HG02642 (cell line): ENCODE results near the gene TMEM100.

Experiments used
- ATAC-seq: cut with Tn5 transposase; IDR thresholded peaks from one replicate; pipeline ENCODE4 v1.9.1; 2021; ENCODE audit warnings: mild to moderate bottlenecking; ENCODE audit not compliant: unreplicated experiment, poor library complexity

Gene TMEM100

GRCh38 chr17:55722016-55722736 lies 488 bp downstream of the TMEM100 start:
- ATAC-seq, result no peak

- no peak for ATAC-seq
Measured at GRCh38 chr17:55720919-55721836, 1.5 kb downstream of the TMEM100 start.

DNA sequence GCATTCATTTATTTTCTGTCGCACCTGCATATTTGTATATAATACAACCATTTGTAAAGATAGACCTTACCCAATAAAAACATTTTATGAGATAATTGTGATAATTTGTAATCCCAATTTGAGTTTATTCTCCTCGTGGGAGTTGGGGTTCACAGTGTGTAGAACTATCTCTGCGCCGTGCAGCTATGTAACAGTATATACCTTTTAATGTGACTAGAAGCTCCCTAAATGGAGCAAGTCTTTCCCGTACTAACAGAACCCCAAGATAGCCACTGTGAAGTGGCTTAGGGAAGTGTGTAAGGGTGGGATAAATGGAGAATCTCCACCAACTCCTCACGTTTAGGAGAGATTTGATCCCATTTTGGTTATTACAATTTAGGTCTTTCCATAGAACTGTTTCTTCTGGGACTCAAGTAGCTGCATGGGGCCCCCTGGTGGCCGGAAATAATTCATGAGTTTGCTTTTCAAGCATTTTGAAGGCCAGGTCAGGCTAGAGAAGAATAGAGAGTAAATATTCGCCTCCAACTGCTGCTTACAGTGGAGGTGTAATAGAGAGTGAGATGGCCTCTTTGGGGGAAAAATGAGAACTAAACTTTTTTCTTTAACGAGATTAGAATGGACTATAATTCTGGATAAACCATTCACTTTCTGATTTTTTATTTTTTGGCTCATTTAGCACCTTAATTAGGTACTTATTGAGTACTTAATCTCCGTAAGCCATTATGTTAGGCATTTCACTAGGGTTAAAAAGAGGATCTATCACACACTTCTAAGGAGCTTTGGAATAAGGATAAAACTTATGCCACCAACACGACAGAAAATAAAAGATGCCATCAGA lies 4.5 kb downstream of the TMEM100 start:
- peak; percentile 47 for ATAC-seq

- no peak for ATAC-seq
Measured at GRCh38 chr17:55717432-55717831, 5.2 kb downstream of the TMEM100 start.

- ATAC-seq, result no peak
Measured at GRCh38 chr17:55710829-55711496, 11.7 kb downstream of the TMEM100 start.

DNA sequence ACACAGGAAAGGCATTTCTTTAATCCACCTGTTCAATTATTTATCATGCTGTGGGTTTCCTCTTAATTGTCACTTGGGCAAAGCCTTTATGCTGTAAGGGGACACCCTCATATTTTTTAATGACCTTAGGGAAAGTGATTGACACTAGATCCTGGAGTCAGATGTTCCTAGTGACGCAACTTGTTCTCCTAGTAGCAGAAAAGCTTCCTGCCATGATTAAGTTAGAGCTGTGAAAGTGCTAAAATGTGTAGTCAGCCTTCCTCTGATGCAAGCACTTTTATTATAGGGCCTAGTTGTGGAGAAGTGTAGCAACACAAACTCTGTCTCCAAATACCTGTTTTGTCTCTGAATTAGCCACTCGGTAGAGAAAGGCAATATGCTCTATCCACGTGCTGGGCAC lies 12.3 kb downstream of the TMEM100 start:
- no peak for ATAC-seq

GRCh38 chr17:55709984-55710383 lies 12.7 kb downstream of the TMEM100 start:
- ATAC-seq, result no peak

GRCh38 chr17:55709440-55709839 lies 13.2 kb downstream of the TMEM100 start:
- ATAC-seq, result no peak

DNA sequence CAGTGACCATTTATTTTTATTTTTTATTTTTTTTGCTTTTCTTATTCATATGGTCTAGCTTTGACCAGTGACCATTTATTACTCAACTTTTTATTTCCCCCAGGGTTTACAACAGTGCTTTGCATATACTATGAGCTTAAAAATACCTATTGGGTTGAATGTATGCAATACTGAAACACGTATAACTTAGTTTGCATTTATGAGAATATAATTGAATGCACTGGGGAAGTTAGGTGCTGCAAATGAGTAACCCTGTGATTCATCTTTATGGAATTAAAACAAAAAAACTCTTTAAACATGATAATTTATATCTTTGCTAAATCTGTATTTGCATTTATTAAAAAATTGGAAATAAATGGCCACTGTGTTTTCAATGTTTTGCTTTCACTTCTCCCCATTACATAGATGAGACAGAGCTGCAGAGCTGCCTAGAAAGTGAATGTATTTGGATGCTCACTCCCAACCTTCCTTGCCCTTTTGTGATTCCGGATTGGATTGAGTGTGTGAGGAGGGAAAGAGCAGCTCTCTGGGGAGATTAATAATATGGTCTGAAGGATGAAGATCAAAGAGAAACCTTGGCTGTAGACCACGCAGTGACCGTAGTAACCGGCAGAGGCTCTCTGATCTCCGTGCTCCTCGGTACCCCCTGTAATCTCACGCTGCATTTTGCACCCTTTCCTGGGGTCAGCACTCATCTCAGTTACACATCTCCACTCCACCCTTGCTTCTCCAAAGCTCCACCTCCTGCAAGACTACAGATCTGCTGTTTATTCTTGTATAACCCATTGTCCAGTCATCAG lies 14.3 kb downstream of the TMEM100 start:
- ATAC-seq, result no peak

DNA sequence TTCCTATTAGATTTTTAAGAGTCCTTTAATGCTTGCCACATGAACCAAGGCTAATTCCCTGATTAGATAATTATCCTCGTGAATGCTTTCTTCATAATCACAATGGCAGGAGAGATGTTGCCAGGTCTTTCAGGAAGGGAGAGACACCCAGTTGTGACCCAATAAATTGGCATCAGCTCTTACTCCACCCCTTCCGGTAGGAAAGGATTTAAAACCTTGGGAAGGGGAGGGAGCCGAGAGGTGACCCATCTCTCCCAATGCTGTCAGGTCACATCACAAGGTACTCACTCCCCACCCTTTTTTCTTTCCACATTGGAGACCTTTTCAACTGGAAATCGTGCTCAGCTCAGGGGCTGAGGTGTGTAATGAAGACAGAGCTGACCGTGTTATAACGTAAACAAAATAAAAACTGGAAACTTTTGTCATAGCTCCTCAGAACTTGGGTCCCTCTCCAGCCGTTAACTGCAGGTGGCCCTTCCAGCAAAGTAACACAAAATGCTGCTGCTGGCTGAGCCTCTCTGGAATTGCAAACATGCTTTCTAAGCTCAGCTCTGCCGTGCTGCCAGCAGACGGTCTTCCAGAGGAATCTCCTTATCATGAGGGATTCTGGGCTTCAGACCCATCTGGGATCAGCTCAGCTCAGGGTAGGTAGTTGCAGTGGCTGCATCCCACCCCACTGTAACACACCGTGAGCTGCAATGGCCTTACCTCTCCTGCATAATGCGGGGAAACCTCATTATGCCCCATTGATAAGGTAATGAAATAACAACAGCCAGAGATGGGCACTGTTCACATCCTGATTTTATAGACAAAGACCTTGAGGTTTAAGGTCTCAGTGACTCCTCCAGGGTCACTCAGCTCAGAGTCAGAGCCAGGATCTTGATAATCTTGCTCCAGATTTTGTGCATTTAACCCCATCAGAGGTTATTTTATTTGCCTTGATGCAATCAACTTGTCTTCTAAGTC lies 15.6 kb downstream of the TMEM100 start:
- ATAC-seq, result no peak

- no peak for ATAC-seq
Measured at GRCh38 chr17:55705847-55706246, 16.8 kb downstream of the TMEM100 start.

DNA sequence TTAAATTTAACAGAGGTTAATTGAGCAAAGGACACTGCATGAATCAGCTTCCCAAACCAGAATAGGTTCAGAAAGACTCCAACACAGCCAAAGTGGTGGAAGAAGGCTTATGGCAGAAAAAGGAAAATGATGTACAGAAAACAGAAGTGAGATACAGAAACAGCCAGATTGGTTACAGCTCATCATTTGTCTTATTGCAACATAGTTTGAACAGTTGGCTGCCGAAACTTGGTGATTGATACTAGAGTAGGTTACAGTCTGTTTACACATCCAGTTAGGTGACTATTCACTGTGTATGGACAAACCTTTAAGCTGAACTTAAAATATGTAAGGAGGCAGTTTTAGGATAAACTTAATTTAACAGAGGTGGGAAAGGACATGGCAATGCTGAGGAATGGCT lies 18.3 kb downstream of the TMEM100 start:
- ATAC-seq, result no peak

DNA sequence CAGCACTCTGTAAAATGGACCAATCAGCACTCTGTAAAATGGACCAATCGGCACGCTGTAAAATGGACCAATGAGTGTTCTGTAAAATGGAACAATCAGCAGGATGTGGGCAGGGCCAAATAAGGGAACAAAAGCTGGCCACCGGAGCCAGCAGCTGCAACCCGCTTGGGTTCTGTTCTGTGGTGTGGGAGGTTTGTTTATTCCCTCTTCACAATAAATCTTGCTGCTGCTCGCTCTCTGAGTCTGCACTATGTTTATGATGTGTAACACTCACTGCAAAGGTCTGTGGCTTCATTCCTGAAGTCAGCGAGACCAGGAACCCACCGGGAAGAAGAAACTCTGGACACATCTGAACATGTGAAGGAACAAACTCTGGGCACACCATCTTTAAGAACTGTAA lies 20.5 kb downstream of the TMEM100 start:
- ATAC-seq, result no peak

GRCh38 chr17:55699181-55699860 lies 23.3 kb downstream of the TMEM100 start:
- no peak for ATAC-seq

DNA sequence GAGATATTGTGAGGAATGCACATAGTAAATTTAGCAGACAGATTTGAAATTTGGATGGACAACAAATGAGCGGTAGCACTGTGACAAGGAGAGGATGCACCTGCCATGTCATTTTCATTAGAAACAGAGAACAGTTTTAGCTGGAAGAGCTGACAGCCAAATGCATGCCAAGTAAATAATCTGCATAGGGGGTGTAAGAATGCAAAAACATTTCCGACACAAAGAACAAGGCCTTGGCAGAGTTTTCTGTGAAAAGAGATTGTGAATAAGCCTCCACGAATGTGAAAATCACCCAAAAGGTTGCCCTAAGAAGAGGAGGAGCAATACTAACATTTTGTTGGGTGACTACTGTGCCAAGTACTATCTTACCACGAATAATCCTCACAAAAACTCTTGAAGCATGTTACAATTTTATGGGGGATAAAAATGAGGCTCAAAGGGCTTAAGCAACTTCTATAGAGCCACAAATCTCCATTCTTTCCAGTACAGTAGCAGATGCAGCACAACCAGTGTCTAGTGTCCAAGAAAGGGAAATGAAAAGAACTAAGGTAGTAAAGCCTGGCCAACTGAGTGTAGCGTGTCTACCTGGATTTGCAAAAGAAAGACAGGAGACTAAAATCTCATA lies 28.3 kb downstream of the TMEM100 start:
- ATAC-seq, result no peak

DNA sequence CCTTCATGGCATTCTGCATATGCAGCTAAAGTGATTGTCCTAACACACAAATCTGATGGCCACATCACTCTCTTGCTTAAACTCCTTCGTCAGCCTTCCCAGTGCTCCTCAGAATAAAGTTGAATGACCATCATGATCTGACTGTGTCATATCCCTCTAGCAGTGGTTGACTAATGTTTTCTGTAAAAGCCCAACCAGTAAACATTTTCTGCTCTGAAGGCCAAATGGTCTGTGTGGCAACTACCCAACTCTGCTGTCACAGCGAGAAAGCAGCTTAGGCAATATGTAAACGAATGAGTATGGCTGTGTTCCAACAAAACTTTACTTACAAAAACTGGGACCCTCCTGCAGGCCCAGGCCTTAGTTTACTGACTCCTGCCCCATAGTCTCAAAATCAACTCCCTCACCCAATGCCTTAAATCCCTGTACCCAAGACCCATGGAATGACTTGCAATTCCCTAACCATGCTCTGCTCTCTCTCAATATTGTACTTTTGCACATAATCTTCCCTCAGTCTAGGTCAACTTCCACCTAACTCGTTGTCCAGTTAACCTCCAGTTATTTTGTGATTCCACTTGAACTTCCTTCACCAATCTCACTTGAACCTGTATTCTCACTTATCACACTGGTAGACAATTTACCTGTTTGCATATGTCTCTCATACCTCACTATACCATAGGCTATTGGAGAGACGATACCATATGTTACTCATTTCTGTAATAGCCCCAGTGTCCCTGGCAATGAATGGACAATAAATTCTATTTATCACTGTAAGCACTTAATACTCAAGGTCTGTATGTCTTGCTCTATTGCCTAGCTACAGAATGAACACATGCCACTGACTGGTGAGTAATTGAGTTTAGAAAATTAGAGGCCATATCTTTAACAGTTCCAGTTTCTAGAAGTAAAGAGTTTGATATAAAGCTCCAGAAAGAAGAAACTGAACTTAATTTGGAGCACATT lies 29.1 kb downstream of the TMEM100 start:
- ATAC-seq, result no peak
